K562 (cell line): ENCODE results near the gene RMP24.
A peak's percentile ranks its signal among the peaks of the same experiment; 100 is the strongest.

Experiments used
- AFF1 ChIP-seq, 2 experiments: fragments of 450-650 bp; IDR thresholded peaks; 2 replicates each; pipeline ENCODE4 v1.6.1; 2018; ENCODE audit warnings: mild to moderate bottlenecking in 2 of 2, low read depth in 1 of 2; ENCODE audit not compliant: partially characterized antibody in 2 of 2
- BRD9 ChIP-seq: fragments of 450-650 bp; IDR thresholded peaks from 2 replicates; pipeline ENCODE4 v1.6.1; 2018; ENCODE audit warnings: low read depth; ENCODE audit not compliant: partially characterized antibody
- CBFA2T2 ChIP-seq: fragments of 450-650 bp; conservative IDR thresholded peaks from 2 replicates; pipeline ENCODE4 v1.6.1; 2017; ENCODE audit warnings: mild to moderate bottlenecking
- CBFB ChIP-seq: sonication (generic); formaldehyde crosslinking; IDR thresholded peaks from 2 replicates; pipeline ENCODE4 v1.4.0; 2020; ENCODE audit warnings: mild to moderate bottlenecking, missing genetic modification reagents
- CTCFL ChIP-seq: IDR thresholded peaks from 2 replicates; pipeline ENCODE4 v1.6.1; 2011; ENCODE audit warnings: borderline replicate concordance, low read depth, mild to moderate bottlenecking, moderate library complexity, low read length; ENCODE audit not compliant: insufficient read depth, poor library complexity, severe bottlenecking
- FIP1L1 ChIP-seq: fragments of 200-400 bp; formaldehyde crosslinking; IDR thresholded peaks from 2 replicates; pipeline ENCODE4 v1.6.1; 2018; ENCODE audit warnings: mild to moderate bottlenecking, low read depth, low read length; ENCODE audit not compliant: poor library complexity, severe bottlenecking
- GABPA ChIP-seq: fragments of 200-800 bp; sonication (Bioruptor generic); conservative IDR thresholded peaks from 2 replicates; pipeline ENCODE4 v1.6.1; 2016; ENCODE audit warnings: low read depth, missing genetic modification characterization, missing compliant biosample characterization
- HDAC8 ChIP-seq: fragments of 450-650 bp; IDR thresholded peaks from 2 replicates; pipeline ENCODE4 v1.6.1; 2016; ENCODE audit warnings: mild to moderate bottlenecking, missing genetic modification characterization, moderate library complexity, missing compliant biosample characterization
- MECOM ChIP-seq: fragments of 250-450 bp; sonication (Bioruptor Pico); IDR thresholded peaks from 2 replicates; pipeline ENCODE4 v1.8.0; 2022; ENCODE audit warnings: inconsistent platforms
- RFX1 ChIP-seq: fragments of 450-650 bp; IDR thresholded peaks from 2 replicates; pipeline ENCODE4 v1.6.1; 2016; ENCODE audit warnings: mild to moderate bottlenecking, moderate library complexity
- RHOXF2B ChIP-seq: fragments of 250-450 bp; sonication (Bioruptor Pico); conservative IDR thresholded peaks from 2 replicates; pipeline ENCODE4 v1.5.1; 2021
- SP1 ChIP-seq: sonication (generic); formaldehyde crosslinking; IDR thresholded peaks from 2 replicates; pipeline ENCODE4 v1.8.1; 2022; ENCODE audit warnings: mild to moderate bottlenecking, missing genetic modification reagents
- SUPT5H ChIP-seq: fragments of 450-650 bp; IDR thresholded peaks from 2 replicates; pipeline ENCODE4 v1.6.1; 2016
- TAF15 ChIP-seq: fragments of 200-400 bp; formaldehyde crosslinking; IDR thresholded peaks from 2 replicates; pipeline ENCODE4 v1.6.1; 2017; ENCODE audit warnings: mild to moderate bottlenecking, low read depth, low read length, moderate library complexity
- ZBTB33 ChIP-seq: sonication (generic); formaldehyde crosslinking; IDR thresholded peaks from 2 replicates; pipeline ENCODE4 v1.8.1; 2023; ENCODE audit warnings: mild to moderate bottlenecking, missing genetic modification reagents
- ZNF57 ChIP-seq: fragments of 450-650 bp; formaldehyde crosslinking; IDR thresholded peaks from 2 replicates; pipeline ENCODE4 v1.4.0; 2020; ENCODE audit warnings: mild to moderate bottlenecking, moderate library complexity
- ZNF655 ChIP-seq: fragments of 250-450 bp; sonication (Bioruptor Pico); IDR thresholded peaks from 2 replicates; pipeline ENCODE4 v1.5.0; 2021
- ZNF778 ChIP-seq: fragments of 450-650 bp; formaldehyde crosslinking; IDR thresholded peaks from 2 replicates; pipeline ENCODE4 v1.4.0; 2020; ENCODE audit warnings: mild to moderate bottlenecking, moderate library complexity
- ZSCAN32 ChIP-seq: fragments of 450-650 bp; formaldehyde crosslinking; IDR thresholded peaks from 2 replicates; pipeline ENCODE4 v1.4.0; 2020; ENCODE audit warnings: mild to moderate bottlenecking, moderate library complexity

The RMP24 gene

GRCh38 chr18:35972197-35973000 lies at the start of gene RMP24 (continued):
- TF ChIP-seq CTCFL: no peak
- TF ChIP-seq GABPA (tag): peak; percentile 100
- TF ChIP-seq ZNF655 (CRISPR knock-in tag): no peak
- TF ChIP-seq ZBTB33 (CRISPR knock-in tag): 0 out of 2 replicates have a peak, but pooled peaks have one; percentile 0
- TF ChIP-seq MECOM (CRISPR knock-in tag): no peak
- TF ChIP-seq HDAC8 (tag): 0 out of 2 replicates have a peak, but pooled peaks have one; percentile 35
- TF ChIP-seq TAF15: no peak
- TF ChIP-seq FIP1L1: no peak
- TF ChIP-seq AFF1 (IDR thresholded peaks at IDR 0.05; ENCODE audit: low read depth in 1 of 2, partially characterized antibody in 2 of 2): peak in 1 of 2 experiments; percentile 54
- peak; percentile 90 for TF ChIP-seq SUPT5H
- TF ChIP-seq CBFA2T2: no peak
- TF ChIP-seq BRD9: no peak
- no peak for TF ChIP-seq RFX1
- no peak for TF ChIP-seq CBFB
- peak; percentile 90 for TF ChIP-seq SP1 (CRISPR knock-in tag)
- 0 out of 2 replicates have a peak, but pooled peaks have one; percentile 48 for TF ChIP-seq RHOXF2B (CRISPR knock-in tag)
- TF ChIP-seq ZNF57: no peak
- TF ChIP-seq ZNF778 (CRISPR knock-in tag): no peak
- TF ChIP-seq ZSCAN32 (CRISPR knock-in tag): no peak
